Stomach (tissue), 4 donors: ENCODE results near the gene HERC6.
"Not testable (repeated sequence)": the region's sequence is repeated elsewhere in the genome, so short reads cannot be mapped to it uniquely, and the experiment has no call there.

Source experiments
- CTCF ChIP-seq, 7 experiments: fragments of 450-650 bp in 4 of 7; fragments of 200-600 bp in 3 of 7; sonication (generic) in 3 of 7; IDR thresholded peaks; one replicate each; pipeline ENCODE4 v1.5.1; 2016 to 2019; ENCODE audit warnings: antibody characterized with exemption in 7 of 7, control low read depth in 2 of 7, mild to moderate bottlenecking in 1 of 7
- EP300 ChIP-seq: sonication (generic); formaldehyde crosslinking; IDR thresholded peaks from one replicate; pipeline ENCODE4 v1.6.1; 2017; ENCODE audit warnings: antibody characterized with exemption

GRCh38 chr4:88369180-88369812, 9.4 kb upstream of the HERC6 start:
- peak in 5 of 7 experiments; percentile 37 to 63 (median 52) for TF ChIP-seq CTCF (IDR thresholded peaks at IDR 0.05)
- TF ChIP-seq EP300, result not testable (repeated sequence)
